MCF 10A (cell line): Measurements from ENCODE around the gene KRT71. TPM values are rescaled to one million over a fixed set of nuclear protein-coding genes. Genes with fewer than 3 reads are reported as not detected.
A peak's percentile ranks its signal among the peaks of the same experiment; 100 is the strongest.

Source experiments
- BruUV-seq: library from RNA; stranded (reverse); fragments of 400-500 nt; replicated peaks from 2 replicates; lab custom pipeline; 2021; lab: Mats Ljungman, UMichigan
- CTCF ChIA-PET: fragments of 300-600 bp; sonication (Branson Sonifier 250); formaldehyde crosslinking; extraction: SDS; loops from one replicate; lab custom pipeline; 2021; ENCODE audit warnings: antibody characterized with exemption, inconsistent platforms; lab: Yijun Ruan, JAX
- POLR2A ChIA-PET: fragments of 300-600, 350-650 bp; sonication (Branson Sonifier 250); formaldehyde crosslinking; extraction: SDS; loops from one replicate; lab custom pipeline; 2020; ENCODE audit warnings: antibody characterized with exemption, inconsistent platforms; lab: Yijun Ruan, JAX
- DNase-seq: peaks from one replicate; pipeline ENCODE4 v3.0.0-alpha.2; 2018; ENCODE audit not compliant: unreplicated experiment
- H3K27ac Mint-ChIP-seq: one replicate; pipeline ENCODE4 v1.8.0; 2022; ENCODE audit warnings: mild to moderate bottlenecking, low read depth, mixed read lengths; ENCODE audit not compliant: unreplicated experiment
- H3K27me3 Mint-ChIP-seq: one replicate; pipeline ENCODE4 v1.8.0; 2022; ENCODE audit warnings: mixed read lengths; ENCODE audit not compliant: insufficient read depth, unreplicated experiment
- H3K36me3 Mint-ChIP-seq: one replicate; pipeline ENCODE4 v1.8.0; 2022; ENCODE audit warnings: mild to moderate bottlenecking, moderate library complexity, mixed read lengths; ENCODE audit not compliant: insufficient read depth, unreplicated experiment
- H3K4me1 Mint-ChIP-seq: one replicate; pipeline ENCODE4 v1.8.0; 2022; ENCODE audit warnings: mixed read lengths; ENCODE audit not compliant: insufficient read depth, unreplicated experiment
- H3K4me3 Mint-ChIP-seq: one replicate; pipeline ENCODE4 v1.8.0; 2022; ENCODE audit warnings: mild to moderate bottlenecking, moderate library complexity, mixed read lengths; ENCODE audit not compliant: unreplicated experiment
- H3K9me3 Mint-ChIP-seq: one replicate; pipeline ENCODE4 v1.8.0; 2022; ENCODE audit warnings: mixed read lengths; ENCODE audit not compliant: unreplicated experiment
- intact Hi-C: fragments of 100-400 bp; cut with micrococcal nuclease; formaldehyde crosslinking; loops from 2 replicates; pipeline ENCODE4 v1.14.1; 2022
- total RNA-seq: library from RNA; stranded (reverse); gene quantifications from 2 replicates; pipeline ENCODE4 v1.2.3, GENCODE V29; 2022
- TF ChIP-seq, protein P1 (sequence below): fragments of 200-600 bp; IDR thresholded peaks from one replicate; pipeline ENCODE4 v1.8.0; 2022; ENCODE audit warnings: antibody characterized with exemption, mild to moderate bottlenecking; ENCODE audit not compliant: unreplicated experiment

KRT71 gene
- total RNA-seq, 1 experiment from 2014 or later: not detected

DNA sequence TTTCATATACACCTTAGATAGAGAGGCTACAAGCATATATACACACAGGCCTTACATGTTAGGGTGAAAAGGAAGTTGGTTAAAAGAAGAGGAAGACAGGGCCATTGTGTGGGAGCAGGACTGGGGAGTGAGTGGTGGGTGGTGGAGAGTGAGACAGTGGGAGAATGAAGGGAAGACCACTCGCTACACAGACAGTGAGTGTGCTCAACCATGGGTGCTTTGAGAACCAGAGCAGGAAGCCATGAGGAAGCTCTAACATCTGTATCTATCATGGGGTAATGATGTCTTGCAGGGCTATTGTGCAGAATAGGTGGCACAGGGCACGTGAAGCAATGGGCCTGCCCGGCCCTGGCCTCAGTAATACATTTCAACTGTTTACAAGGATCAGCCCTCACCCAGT lies 32.1 kb upstream of the KRT71 start:
- TF ChIP-seq, protein P1, sequence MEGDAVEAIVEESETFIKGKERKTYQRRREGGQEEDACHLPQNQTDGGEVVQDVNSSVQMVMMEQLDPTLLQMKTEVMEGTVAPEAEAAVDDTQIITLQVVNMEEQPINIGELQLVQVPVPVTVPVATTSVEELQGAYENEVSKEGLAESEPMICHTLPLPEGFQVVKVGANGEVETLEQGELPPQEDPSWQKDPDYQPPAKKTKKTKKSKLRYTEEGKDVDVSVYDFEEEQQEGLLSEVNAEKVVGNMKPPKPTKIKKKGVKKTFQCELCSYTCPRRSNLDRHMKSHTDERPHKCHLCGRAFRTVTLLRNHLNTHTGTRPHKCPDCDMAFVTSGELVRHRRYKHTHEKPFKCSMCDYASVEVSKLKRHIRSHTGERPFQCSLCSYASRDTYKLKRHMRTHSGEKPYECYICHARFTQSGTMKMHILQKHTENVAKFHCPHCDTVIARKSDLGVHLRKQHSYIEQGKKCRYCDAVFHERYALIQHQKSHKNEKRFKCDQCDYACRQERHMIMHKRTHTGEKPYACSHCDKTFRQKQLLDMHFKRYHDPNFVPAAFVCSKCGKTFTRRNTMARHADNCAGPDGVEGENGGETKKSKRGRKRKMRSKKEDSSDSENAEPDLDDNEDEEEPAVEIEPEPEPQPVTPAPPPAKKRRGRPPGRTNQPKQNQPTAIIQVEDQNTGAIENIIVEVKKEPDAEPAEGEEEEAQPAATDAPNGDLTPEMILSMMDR: no peak
- BruUV-seq: no TSS peak
- POLR2A ChIA-PET: interaction anchor here (0.7 to 7.5 kb wide), 3 partner anchors 19 to 291 kb away, joined by 4 to 315 read pairs (median 6); partner anchors contain the start of gene KRT5

DNA sequence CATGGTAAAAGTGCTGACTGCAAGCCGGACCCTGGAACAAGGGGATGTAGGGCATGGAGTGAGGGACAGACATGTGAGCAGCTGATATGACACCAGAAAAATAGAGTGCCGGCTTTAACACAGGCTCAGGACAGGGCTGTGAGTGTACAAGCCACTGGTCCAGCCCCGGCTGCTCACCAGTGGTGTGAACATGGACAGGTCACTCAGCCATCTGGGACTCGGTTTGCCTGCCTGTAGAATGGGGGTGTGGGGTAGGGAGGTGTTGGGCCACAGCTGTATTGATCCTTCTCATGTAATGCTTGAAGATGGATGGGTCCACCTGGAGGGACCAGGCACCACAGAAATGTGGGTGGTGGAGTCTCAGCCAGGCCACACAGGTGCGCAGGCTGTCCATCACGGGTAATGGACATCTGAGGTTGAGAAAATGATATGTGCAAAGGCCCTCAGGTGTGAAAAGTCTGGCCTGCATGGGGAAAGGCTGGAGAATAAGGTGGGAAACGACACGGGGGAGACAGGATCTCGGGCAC lies 31.3 kb upstream of the KRT71 start:
- Mint-ChIP-seq H3K4me1 (peaks cover 26% of the 10 kb centered on the region), H3K9me3 (no peaks in the 10 kb centered on the region), H3K27ac (no peak overlapping the region), H3K36me3 (no peaks in the 10 kb centered on the region), H3K27me3 (no peaks in the 10 kb centered on the region), H3K4me3 (no peak overlapping the region)
- ChIA-PET POLR2A (interaction anchor here (0.7 to 7.5 kb wide), 6 partner anchors 18 to 295 kb away, joined by 3 to 315 read pairs (median 18); partner anchors contain the start of gene KRT5), CTCF (interaction anchor here (0.5 to 14.9 kb wide), 11 partner anchors 10 to 1935 kb away, joined by 3 to 366 read pairs (median 5); partner anchors contain the start of gene KRT5)
- TF ChIP-seq, protein P1: no peak
- BruUV-seq: no TSS peak
- intact Hi-C loops: loop anchor here (5.0 kb wide), 1 partner anchor 427 kb away; no protein-coding TSS in a partner anchor
- no peak for DNase-seq

More for the DNA sequence above, 32.1 kb upstream of the KRT71 start:
- Mint-ChIP-seq H3K27me3 (no peaks in the 10 kb centered on the region), H3K9me3 (no peaks in the 10 kb centered on the region), H3K36me3 (no peaks in the 10 kb centered on the region), H3K27ac (no peak overlapping the region), H3K4me3 (no peak overlapping the region), H3K4me1 (peaks cover 22% of the 10 kb centered on the region)
- no peak for DNase-seq
- CTCF ChIA-PET: interaction anchor here (0.6 to 14.9 kb wide), 8 partner anchors 60 to 445 kb away, joined by 3 to 366 read pairs (median 7); partner anchors contain the start of gene KRT5
- intact Hi-C loops: no loop called here

DNA sequence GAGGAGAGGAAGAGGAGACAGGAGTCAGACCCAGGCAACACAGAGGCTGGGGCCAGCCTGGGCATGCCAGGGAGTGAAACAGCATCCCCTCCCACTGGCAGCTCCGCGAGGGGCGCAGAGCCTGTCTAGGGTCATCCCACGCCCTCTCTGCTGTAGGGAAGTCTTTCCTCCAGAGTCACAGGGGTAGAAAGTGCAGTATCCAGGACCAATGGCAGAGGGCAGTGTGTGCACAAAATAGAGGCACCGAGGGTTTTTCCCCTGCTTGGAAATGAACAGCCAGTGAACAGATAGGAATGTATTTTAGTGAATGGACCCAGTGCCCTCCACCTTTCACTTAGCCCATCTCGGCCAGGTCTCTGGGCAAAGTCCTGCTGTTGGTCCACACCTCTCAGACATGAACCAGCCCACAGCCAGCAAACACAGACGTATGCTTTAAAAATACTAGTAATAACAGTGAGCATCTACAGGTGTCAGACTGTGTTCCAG lies 30.1 kb upstream of the KRT71 start:
- no TSS peak for BruUV-seq
- H3K27ac Mint-ChIP-seq: no peak overlapping the region
- CTCF ChIA-PET: interaction anchor here (0.5 to 14.9 kb wide), 28 partner anchors 9 to 443 kb away, joined by 3 to 366 read pairs (median 4); partner anchors contain the start of genes KRT3, KRT5 and KRT74
- no peak overlapping the region for H3K4me3 Mint-ChIP-seq
- peak; percentile 82 for DNase-seq
- no peaks in the 10 kb centered on the region for H3K36me3 Mint-ChIP-seq
- no peaks in the 10 kb centered on the region for H3K27me3 Mint-ChIP-seq
- POLR2A ChIA-PET: interaction anchor here (0.6 to 7.5 kb wide), 11 partner anchors 64 to 471 kb away, joined by 3 to 315 read pairs (median 12); partner anchors contain the start of genes KRT5 and KRT6A
- H3K9me3 Mint-ChIP-seq: no peaks in the 10 kb centered on the region
- peaks cover 26% of the 10 kb centered on the region for H3K4me1 Mint-ChIP-seq
- TF ChIP-seq, protein P1: peak; percentile 76
- intact Hi-C loops: loop anchor here (1.0 to 5.0 kb wide), 9 partner anchors 61 to 440 kb away; no protein-coding TSS in a partner anchor

DNA sequence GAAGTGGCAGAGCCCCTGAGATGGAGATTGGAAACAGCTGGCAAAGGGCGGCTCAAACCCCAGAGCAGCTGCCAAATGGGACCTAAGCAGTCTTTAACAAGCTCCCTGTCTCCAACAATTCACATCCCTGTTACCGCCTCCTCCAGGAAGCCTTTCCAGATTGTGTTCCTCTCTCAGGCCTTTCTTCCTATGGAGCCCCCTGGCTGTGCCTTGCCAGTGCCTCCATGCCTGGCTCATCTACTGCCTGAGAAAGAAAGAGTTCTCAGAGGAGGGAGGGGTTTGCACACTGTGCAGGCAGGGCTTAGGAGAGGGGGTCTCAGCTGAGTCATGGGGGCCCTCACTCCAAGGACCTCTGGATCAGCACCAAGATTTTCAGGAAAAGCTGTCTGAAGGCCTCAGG lies 29.5 kb upstream of the KRT71 start:
- no TSS peak for BruUV-seq
- peak; percentile 6 for DNase-seq
- no peak overlapping the region for H3K27ac Mint-ChIP-seq
- no peak overlapping the region for H3K4me3 Mint-ChIP-seq
- no peaks in the 10 kb centered on the region for H3K27me3 Mint-ChIP-seq
- ChIA-PET POLR2A (interaction anchor here (1.0 to 7.5 kb wide), 13 partner anchors 63 to 435 kb away, joined by 3 to 315 read pairs (median 10); partner anchors contain the start of genes KRT5 and KRT6A), CTCF (interaction anchor here (0.8 to 14.9 kb wide), 27 partner anchors 8 to 443 kb away, joined by 3 to 366 read pairs (median 5); partner anchors contain the start of genes KRT3, KRT5 and KRT74)
- TF ChIP-seq, protein P1: no peak
- no peaks in the 10 kb centered on the region for H3K9me3 Mint-ChIP-seq
- H3K4me1 Mint-ChIP-seq: peaks cover 26% of the 10 kb centered on the region
- intact Hi-C loops: loop anchor here (1.0 to 5.0 kb wide), 4 partner anchors 60 to 425 kb away; no protein-coding TSS in a partner anchor
- H3K36me3 Mint-ChIP-seq: no peaks in the 10 kb centered on the region
